Uterus (tissue), 2 donors: ENCODE measurements around the gene DUSP1.

Source experiments
- CTCF ChIP-seq, 4 experiments: fragments of 200-600 bp in 2 of 4; fragments of 450-650 bp in 2 of 4; sonication (generic) in 2 of 4; IDR thresholded peaks; one replicate each; pipeline ENCODE4 v1.5.1; 2016 to 2019; ENCODE audit warnings: antibody characterized with exemption in 4 of 4, mild to moderate bottlenecking in 2 of 4, moderate library complexity in 1 of 4
- POLR2A ChIP-seq, 2 donors: fragments of 450-650 bp; IDR thresholded peaks; one replicate each; pipeline ENCODE4 v1.6.1; 2016; ENCODE audit warnings: antibody characterized with exemption in 2 of 2, mild to moderate bottlenecking in 1 of 2, moderate library complexity in 1 of 2

DNA sequence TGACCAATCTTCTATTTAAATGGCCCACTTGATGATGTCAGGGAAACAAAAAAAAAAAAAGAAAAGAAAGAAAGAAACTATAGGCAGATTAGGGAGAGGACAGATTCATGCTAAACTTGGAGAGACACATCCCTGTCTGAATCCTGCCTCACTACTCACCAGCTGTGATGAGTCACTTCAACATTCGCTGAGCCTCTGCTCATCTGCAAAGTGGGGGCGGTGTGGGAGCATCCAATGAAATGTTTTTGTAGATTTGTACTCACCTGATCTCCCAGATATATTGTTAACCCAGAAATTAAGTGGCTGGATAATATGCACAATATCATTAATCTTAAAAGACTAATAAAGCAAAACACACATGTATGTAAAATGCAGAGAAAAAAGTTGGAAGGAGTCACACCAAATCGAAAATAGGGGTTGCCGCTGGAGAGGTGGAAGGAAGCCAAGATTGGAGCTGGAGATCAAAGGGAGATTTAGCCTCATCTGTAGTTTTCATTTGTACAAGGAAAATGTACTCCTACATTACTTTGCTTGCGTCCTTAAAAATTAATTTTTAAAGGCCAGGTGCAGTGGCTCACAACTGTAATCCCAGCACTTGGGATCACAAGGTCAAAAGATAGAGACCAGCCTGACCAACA lies 46.0 kb upstream of the DUSP1 start:
- TF ChIP-seq POLR2A (IDR thresholded peaks at IDR 0.05) (no peak), CTCF (IDR thresholded peaks at IDR 0.05) (no peak)
